HG03135 (cell line): ENCODE measurements around the gene ARAP1.

Experiments
- ATAC-seq: cut with Tn5 transposase; IDR thresholded peaks from one replicate; pipeline ENCODE4 v1.9.1; 2021; ENCODE audit warnings: mild to moderate bottlenecking, moderate library complexity; ENCODE audit not compliant: unreplicated experiment

ARAP1 gene

DNA sequence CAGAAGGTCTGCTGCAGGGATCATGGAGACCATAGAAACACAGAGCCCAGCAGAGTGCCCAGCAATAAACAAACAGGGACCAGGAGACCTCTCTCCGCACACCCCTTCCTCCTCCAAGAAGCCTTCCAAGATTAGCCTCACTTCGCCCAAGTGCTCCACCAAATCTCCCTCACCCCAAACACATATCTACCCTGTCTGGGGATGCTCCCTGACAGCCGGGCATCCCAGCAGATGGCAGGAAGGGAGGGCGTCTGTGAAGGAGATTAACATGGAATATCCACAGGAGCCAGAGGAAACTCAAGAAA, 26.5 kb downstream of the ARAP1 start:
- ATAC-seq, result no peak

DNA sequence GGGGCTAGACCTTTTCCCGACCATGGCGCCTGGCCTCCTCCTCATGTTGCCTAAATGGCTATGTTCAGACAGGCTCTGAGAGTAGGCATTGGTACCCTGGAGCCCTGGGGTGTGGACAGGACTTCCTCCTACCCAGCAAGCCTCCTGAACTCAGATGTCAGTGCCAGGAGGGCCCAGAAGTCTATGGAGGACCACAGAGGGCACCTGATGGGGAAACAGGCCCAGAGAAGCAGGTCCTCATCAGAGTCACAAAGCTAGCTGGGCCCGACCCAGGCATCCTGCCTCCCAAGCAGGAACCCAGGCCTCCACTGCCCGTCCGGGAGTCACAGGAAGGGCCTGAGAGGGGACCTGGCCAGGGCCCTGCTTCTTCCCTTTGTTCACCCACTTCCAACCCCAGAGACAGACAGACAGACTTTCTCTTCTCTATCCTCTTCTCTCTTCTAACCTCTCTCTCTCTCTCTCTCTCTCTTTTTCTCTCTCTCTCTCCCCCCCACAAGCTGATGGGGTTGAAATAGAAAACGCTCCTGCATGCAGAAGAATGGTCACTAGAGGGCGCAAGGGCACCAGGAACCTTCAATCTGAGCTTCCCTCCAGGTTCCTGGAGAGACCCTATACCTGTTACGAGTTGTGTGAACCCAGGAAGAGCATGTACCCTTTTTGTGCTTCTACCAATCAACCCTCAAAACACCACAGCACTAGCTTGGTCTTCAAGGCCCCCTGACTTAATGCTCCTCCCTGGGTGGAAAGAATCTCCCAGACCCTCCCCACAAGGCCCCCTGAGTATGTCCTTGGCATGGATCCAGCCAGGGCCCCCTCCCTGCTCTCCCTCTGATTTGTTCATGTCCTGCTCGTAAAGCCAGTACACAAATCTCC, 27.1 kb downstream of the ARAP1 start:
- no peak for ATAC-seq

DNA sequence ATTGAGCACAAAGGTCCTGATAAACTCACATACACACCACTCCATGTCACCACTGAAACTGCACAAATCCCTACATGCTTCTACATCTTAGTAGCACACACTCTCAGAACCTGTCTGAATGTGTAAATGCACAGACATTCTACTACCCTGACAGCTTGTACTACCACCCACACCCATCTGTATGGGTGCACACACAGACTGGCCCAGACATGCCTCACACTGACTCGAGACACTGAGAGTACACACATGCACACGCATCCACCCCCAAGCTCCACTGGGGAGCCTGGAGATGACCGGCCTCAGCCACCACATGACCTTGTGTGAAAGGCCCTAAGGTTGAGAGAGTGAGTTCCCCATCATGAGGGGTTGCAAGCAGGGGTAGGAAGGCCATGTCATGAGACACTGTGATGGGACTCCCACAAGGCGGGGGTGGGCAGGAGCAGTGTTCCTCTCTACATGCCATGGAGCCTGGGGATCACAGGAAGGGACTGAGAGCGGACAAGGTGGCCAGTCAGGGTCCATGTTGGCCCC, 28.1 kb downstream of the ARAP1 start:
- ATAC-seq, result no peak

DNA sequence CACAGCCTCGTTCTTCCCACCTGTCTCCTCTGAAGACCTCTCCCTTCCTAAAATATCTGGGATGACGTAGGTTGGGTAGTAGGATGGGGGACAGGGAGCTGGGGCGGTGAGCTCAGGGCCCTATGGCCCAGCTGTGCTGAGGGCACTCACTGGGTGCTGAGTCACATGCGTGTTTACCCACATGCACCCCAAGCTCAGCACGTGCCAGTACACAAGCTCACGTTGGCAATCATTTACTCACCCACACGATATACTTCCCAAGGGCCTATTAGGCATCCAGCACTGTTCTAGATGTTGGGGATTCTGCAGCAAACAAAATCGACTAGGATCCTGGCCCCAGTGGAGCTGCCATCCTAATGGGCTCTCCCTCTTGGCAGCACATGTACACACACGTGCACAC, 28.7 kb downstream of the ARAP1 start:
- ATAC-seq, result no peak

DNA sequence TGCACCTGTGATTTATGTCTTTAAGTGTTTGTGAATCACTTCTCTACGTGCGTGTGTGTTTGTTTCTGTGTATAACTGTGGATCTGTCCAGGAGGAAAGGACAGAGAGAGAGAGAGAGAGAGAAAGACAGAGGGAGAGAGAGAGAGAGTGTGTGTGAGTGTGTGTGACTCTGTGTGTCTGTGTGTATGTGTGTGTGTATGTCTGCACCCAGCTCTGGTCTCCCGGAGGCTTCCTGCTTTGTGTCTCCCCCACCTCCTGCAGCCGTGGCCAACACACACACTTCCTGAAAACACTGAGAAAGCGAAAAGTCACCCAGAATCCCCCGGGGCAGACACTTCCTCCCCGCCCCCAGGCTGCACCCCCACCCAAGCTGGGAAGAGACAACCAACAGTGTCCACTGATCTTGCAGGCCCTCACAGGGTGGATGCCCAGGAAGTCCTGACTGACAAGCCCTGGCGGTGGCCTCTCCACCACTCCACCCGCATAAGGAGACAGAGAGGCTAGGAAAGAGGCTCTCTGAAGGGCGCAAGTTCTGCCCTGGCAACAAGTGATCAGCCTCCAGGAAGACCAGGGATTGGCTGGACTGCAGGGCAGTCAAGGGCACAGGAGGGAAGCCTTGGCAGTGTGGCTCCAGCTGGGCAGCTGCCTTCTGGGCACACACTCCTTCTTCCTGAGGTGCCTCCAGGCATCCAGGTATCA, 30.0 kb downstream of the ARAP1 start:
- ATAC-seq, result peak; percentile 69

DNA sequence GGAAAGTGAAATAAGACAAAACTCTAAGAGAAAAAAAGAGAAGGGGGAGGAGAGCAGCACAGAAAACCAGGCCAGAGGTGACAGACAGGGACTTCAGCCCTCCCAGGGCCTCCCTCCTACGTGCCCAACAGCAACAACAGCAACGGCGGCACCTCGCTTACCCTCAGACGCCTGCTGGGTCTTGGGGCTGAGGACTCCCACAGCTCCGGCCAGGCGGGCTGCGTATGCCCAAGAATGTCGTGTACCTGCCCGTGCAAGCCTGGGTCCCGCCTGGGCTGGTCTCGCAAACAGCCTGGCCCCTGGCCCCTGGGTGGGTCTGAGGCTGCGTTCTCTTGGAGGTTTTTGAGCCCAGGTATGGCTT, 30.5 kb downstream of the ARAP1 start:
- ATAC-seq, result peak; percentile 3

DNA sequence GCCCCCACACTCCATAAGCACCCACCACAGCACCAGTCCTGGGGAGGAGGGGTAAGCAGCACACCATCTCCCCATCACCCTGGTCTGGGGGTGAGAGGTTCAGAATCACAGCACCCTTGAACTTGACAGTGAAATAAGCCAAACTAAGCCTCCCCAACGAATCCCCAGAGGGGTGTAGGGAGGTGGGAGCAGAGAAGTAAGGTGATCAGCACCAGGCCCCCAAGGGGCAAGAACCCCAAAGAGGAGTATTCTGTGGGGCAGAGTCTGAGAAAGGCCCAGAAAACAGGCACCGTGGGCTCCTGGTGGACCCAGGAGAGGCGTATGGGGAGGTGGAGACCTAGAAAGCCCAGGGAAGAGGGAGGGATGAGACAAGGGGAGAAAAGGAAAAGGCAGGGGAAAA, 30.9 kb downstream of the ARAP1 start:
- ATAC-seq, result no peak

DNA sequence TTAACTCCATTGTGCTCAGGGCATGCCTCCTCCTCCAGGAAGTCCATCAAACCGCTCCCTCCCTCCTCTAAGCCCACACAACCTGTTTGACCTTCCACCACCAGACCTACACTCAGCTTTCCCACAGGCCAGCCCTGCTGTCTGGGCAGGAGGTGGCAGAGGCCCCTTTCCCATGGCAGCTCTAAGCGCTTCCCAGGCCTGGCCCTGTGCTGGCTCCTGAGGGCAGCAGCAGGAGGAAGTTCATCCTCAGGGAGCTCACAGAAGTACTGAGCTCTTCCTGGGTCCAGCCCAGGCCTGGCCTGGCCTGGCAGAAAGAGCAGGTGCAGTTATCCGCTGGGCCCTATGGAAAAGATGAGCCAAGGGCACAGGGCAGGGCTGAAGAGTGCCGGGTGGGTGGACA, 31.4 kb downstream of the ARAP1 start:
- no peak for ATAC-seq

DNA sequence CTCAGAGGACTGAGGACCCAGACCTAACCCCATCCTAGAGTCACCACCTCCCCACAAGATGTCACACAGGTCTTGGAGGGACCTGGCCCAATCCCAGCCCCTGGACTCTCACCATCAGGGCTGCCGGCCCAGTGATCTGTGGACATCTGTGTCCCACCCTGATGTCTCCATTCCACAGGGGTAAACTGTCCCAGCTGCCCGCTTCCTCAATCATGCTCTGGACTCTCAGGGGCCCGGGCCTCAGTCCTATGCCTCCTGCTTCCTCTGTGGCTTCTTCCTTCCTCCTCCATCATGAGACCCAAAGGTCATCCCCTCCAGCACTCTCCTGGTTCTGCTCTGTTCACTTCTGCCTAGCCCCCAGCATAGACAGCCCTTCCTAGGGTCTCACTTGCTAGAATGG, 32.2 kb downstream of the ARAP1 start:
- ATAC-seq, result no peak

DNA sequence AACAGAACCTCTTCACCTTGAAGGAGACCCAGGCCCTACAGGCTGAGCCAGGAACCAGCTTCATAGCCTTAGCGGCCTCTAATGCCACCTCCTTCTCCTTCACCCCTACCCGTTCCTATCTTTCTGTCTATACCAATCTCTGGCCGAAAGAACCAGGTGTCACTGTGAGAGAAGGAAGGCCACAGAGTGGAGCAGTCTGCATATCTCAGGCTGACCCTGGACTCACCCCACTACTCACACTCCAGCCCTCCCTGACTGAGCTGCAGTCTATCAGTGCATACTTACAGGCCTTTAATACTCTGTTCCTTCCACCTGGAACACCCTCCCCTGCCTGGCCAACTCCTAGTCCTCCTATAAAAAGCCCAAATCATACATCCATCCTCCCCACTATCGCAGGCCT, 32.7 kb downstream of the ARAP1 start:
- no peak for ATAC-seq

DNA sequence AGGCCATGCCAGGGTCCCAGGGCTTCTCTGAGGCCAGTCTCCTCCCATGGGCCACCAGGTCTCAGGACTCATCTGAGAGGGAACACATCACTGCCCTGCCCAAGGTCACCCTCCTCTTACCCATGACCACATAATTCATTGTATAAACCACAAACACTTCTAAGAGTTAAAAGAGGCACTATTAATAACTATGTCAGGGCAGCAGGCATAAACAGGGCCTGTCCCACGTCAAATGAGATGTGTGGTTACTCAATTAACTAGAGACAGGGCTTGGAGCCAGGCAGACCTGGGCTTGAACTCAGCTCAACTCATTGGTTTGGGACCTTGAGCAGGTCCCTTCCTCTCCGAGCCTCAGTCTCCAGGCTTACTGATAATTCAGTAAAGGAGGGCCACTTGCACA, 33.1 kb downstream of the ARAP1 start:
- ATAC-seq, result no peak

DNA sequence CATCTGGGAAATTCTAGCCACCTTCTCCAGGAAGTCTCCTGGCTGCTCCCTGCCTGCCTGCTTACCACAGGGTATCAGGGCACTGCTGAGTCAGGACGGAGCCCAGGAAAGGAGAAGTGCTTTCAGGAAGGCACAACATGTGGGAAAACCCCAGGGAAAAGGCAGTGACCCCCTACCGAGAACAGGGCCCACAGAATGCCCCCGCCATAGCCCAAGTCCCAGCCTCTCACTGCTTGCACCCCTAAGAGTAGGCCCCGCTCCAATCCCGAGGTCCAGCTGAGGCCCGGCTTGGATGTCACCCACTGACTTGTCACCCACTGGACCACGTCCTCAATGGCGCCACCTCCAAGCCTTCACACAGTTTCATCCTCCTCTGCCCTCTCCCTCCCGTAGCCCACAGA, 34.1 kb downstream of the ARAP1 start:
- no peak for ATAC-seq

DNA sequence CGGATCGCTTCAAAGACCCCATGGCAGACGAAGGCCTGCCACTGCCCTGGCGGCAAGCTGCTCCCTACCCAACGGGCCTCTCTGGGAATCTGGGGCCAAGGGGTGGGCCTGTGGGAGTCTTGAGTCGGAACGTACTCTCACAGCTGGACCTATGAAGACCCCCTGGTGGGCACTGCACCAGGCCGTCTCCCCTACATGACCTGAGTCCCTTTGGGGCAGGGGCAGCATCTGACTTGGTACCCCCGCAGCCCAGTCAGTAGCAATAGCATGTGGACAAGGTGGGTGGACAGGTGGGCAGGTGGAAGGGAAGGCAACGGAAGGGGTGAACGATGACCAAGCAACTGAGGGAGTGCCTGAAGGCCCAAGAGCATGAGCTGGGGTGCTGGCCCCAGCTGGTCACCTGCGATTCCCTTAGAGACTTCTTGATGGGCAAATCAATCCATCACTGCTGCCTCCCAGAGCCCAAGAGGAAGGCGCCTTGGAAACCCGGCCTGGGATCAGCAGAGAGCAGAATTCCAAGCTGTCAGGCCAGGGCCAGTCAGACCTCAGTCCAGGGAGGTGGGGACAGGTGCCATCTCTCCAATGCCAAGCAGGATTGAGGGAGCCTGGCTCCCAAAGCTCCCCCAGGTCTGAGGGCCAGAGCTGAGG, 35.3 kb downstream of the ARAP1 start:
- ATAC-seq, result no peak

DNA sequence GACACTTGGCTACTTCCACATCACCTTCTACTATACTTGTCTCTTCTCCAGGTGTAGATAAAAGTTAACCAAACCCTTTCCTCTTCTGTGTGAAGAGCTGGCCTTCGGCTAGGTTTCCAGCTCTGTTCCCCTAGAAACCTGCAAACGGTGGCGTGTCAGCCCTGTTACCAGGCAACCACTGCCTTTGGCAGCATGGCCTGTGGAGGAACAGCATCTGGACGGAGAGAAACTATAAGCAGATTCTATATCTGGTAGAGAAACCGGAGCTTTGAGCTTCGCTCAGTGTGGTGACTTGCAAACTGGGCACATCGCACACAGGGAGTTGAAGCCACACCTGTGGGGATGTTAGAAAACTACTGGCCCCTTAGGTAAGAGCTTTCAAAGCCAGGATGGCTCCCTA, 35.9 kb downstream of the ARAP1 start:
- ATAC-seq, result no peak

DNA sequence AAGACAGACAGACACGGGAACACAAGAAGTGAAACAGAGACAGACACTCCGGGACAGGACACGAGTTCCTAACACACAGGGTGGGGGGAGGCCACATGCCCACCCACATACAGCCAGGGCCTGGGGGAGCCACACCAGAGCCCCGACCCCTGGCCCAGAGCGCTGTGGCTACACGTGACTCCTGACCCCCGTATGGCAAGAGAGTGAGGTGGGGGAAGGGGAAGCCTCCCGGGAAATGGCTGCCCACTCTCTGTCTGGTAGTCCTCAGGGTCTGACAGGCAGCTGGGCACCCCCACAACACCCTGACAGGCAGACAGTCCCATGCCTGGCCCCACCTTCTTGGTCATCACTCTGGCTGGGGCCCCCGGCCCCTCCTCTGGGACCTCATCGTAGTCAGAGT, 39.4 kb downstream of the ARAP1 start:
- ATAC-seq, result no peak

DNA sequence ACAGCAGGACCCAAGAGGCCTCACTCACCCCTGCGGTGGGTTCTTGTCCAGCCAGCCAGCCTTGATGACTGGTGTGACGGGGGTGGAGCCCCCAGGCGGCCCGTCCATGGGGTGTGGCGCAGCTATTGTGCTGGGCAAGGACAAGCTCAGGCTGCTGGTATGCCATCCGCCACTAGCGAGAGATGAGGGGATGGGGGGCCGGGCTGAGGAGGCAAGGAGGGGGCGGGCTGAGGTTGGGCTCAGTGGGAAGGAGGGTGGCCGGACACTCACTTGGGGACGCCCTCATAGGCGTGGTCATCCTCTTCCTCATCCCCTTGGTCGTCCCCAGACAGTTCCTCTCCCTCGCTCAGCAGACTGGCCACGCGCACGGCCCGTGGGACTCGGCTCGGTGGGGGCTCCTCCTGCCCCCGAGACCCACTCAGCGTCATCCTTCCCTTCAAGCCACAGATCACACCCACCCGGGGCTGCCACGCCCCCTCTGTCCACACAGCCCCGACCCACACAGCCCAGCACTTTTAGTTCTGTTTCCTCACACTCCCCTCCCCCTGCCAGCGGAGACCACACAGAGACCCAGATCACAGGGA, 39.9 kb downstream of the ARAP1 start:
- no peak for ATAC-seq

DNA sequence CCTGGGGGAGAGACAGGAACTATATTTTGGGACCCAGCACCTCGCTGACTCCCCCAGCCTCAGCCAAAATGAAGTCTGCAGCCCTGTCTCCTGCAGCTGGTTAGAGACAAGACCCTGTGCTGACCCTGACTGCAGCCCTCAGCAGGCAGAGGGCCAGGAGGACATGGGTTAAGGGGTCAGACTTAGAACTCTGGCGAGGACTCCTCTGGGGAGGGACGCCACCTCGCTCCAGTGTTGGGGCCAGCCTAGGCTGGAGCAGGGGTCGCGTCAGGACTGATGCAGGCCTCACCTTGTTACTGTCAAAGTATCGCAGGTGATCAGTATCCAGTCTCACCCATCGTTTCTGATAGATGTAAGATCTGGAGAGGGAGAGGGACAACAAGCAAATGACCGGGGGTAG, 41.1 kb downstream of the ARAP1 start:
- ATAC-seq, result no peak

DNA sequence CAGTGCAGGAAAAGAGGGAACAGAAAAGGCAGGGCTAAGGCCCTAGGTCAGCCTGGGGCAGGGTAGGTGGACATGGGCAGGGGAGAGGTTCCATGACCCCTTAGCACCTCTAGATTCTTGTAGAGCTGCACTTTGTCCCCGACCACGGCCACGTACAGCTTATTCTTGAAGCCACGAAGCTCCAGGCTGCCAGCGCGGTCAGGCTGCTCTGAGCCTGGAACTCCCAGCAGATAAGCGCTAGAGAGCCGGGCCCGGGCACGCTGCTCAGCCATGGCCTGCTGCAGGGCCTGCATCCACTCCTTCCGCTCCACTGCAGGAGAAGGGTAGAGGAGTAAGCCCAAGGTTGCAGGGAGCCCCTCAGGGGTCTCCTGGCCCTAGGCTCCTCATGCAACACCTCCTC, 41.9 kb downstream of the ARAP1 start:
- no peak for ATAC-seq

DNA sequence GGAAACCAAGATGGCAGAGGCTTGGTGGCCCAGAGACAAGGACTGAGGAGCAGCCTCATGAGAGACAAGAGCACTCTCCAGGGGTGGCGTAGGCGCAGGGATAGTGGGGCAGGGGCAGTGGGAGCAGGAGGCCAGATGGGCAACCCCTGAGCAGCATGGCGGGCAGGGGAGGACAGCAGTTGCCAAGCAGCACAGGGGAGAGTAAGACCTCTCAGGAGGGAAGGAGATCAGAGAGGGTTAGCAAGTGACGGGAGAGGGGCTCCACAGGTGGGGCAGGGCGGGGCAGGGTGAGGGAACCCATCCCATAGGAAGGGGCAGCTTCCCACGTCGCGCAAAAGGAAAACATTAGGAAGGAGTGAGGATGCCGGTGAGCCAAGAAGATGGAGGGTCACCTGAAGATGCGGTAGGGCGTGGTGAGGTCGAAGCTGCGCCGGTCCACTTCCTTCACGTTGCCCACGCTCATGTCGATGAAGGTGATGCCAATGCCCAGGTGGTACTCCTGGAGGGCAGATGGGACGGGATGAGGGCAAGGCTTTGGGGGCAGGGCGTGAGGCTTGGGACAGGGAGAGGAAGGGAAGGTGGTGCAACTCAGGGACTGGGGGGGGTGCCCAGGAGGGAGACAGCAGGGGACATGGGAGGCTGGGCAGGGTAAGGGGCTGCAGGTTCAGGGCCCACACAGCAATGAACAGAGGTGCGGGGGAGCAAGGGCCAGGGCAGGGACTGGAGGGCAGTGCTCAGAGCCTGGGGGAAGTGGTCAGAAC, 42.5 kb downstream of the ARAP1 start:
- no peak for ATAC-seq

DNA sequence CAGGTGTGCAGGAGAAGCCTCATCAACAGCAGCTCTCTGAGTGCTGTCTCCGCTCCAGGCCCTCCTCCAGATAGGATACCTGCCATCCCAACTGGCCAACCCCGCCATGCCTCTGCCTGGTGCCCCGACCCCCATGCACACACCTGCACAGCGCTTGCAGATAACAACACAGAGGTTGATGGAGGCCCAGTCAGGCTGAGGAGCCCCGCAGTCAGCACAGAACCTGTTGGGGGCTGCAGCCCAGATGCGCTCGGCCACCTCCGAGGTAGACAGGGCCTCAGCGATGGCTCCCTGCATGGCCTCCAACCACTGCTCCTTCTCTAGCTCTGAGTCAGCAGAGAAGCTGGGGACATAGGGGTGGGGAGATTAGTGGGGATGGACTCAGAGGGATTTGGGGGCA, 45.2 kb downstream of the ARAP1 start:
- ATAC-seq, result no peak

DNA sequence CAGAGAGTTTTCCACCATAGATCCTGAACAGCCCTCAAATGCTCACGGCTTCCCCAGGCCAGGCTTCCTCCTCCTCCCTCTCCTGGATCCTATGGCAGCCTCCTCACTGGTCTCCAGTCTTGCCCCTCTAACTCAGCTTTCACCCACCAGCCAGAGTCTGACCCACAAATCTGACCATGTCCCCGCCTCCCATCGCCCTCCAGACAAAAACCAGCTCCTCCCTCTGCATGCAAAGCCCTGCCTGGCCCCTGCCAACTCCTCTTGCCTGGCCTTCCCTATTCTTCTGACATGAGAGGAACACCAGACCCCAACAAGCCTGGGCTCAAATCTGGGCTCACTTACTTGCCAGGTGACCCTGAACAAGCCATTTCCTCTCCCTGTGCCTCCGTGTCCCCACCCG, 45.6 kb downstream of the ARAP1 start:
- ATAC-seq, result no peak
